ENCODE measurements around the gene SOD2.

SOD2 gene

GRCh38 chr6:159655409-159655988 lies 37.5 kb downstream of the SOD2 start:
- TF ChIP-seq CTCF (IDR thresholded peaks at IDR 0.05), result no peak
- Histone ChIP-seq H3K4me3 (no peak overlapping the region), H3K27ac (no peak overlapping the region)
- DNase-seq (ENCODE audit: low spot score), result no peak

GRCh38 chr6:159654483-159655098 lies 38.5 kb downstream of the SOD2 start:
- TF ChIP-seq CTCF (IDR thresholded peaks at IDR 0.05), result peak; percentile 41
- Histone ChIP-seq H3K4me3 (no peak overlapping the region), H3K27ac (no peak overlapping the region)
- DNase-seq (ENCODE audit: low spot score), result no peak

GRCh38 chr6:159650314-159650713 lies 42.7 kb downstream of the SOD2 start:
- H3K27ac ChIP-seq, result no peak overlapping the region
- no peak for DNase-seq (ENCODE audit: low spot score)
- no peak for TF ChIP-seq CTCF (IDR thresholded peaks at IDR 0.05)

GRCh38 chr6:159649441-159649840 lies 43.6 kb downstream of the SOD2 start:
- no peak for DNase-seq (ENCODE audit: low spot score)
- Histone ChIP-seq H3K4me3 (no peak overlapping the region), H3K27ac (no peak overlapping the region)
- TF ChIP-seq CTCF (IDR thresholded peaks at IDR 0.05), result no peak

More at GRCh38 chr6:159650314-159650713, 42.7 kb downstream of the SOD2 start:
- no peak overlapping the region for H3K4me3 ChIP-seq

- no peak for DNase-seq (ENCODE audit: low spot score)
- H3K4me3 ChIP-seq, result no peak overlapping the region
- H3K27ac ChIP-seq, result no peak overlapping the region
- no peak for TF ChIP-seq CTCF (IDR thresholded peaks at IDR 0.05)
Observed at GRCh38 chr6:159646733-159647132, 46.3 kb downstream of the SOD2 start.

- no peak overlapping the region for H3K4me3 ChIP-seq
- H3K27ac ChIP-seq, result no peak overlapping the region
- no peak for DNase-seq (ENCODE audit: low spot score)
- no peak for TF ChIP-seq CTCF (IDR thresholded peaks at IDR 0.05)
Observed at GRCh38 chr6:159646116-159646515, 46.9 kb downstream of the SOD2 start.

GRCh38 chr6:159645640-159646039 lies 47.4 kb downstream of the SOD2 start:
- no peak for DNase-seq (ENCODE audit: low spot score)
- H3K4me3 ChIP-seq, result no peak overlapping the region
- no peak for TF ChIP-seq CTCF (IDR thresholded peaks at IDR 0.05)
- no peak overlapping the region for H3K27ac ChIP-seq
